ENCODE measurements around the gene INO80B.
"Not testable (repeated sequence)": the region's sequence is repeated elsewhere in the genome, so short reads cannot be mapped to it uniquely, and the experiment has no call there.

INO80B gene

GRCh38 chr2:74457549-74458131, 2.8 kb downstream of the INO80B start:
- no peak for DNase-seq (ENCODE audit: low read depth, low spot score)
- CTCF ChIA-PET: interaction anchor here (0.6 to 3.8 kb wide), 2 partner anchors 130 to 243 kb away, joined by 3 to 25 read pairs; no protein-coding TSS in a partner anchor
- POLR2A ChIA-PET: interaction anchor here (0.6 to 3.3 kb wide), 9 partner anchors 10 to 129 kb away, joined by 3 to 12 read pairs (median 8); partner anchors contain the start of gene MRPL53
- TF ChIP-seq CTCF (IDR thresholded peaks at IDR 0.05; ENCODE audit: insufficient read depth, low read length, missing control alignments): no peak
- H3K4me3 ChIP-seq (ENCODE audit: low read depth, low read length): peak overlapping the region; percentile 74

GRCh38 chr2:74458132-74458937, 3.4 kb downstream of the INO80B start, which contains the start of gene WBP1:
TSS of gene WBP1 (plus strand) at chr2:74458438. CDS start at chr2:74458603, 165 bp downstream.
- peak within 1 kb of the TSS; percentile 74 for H3K4me3 ChIP-seq (ENCODE audit: low read depth, low read length)
- peak; percentile 100 for DNase-seq (ENCODE audit: low read depth, low spot score)
- POLR2A ChIA-PET: interaction anchor here (0.6 to 3.3 kb wide), 10 partner anchors 10 to 130 kb away, joined by 3 to 12 read pairs (median 6); partner anchors contain the start of gene MRPL53
- TF ChIP-seq CTCF (IDR thresholded peaks at IDR 0.05; ENCODE audit: insufficient read depth, low read length, missing control alignments): no peak
- CTCF ChIA-PET: interaction anchor here (0.6 to 3.8 kb wide), 6 partner anchors 22 to 244 kb away, joined by 3 to 25 read pairs (median 4); partner anchors contain the start of genes CCDC142, TTC31 and WDR54

- TF ChIP-seq CTCF (IDR thresholded peaks at IDR 0.05; ENCODE audit: insufficient read depth, low read length, missing control alignments): no peak
- H3K4me3 ChIP-seq (ENCODE audit: low read depth, low read length): peak overlapping the region; percentile 62
- DNase-seq (ENCODE audit: low read depth, low spot score): no peak
- POLR2A ChIA-PET: interaction anchor here (1.0 to 3.3 kb wide), 7 partner anchors 9 to 36 kb away, joined by 3 to 12 read pairs (median 8); partner anchors contain the start of gene MRPL53
- CTCF ChIA-PET: interaction anchor here (0.9 to 3.8 kb wide), 4 partner anchors 24 to 129 kb away, joined by 3 to 25 read pairs (median 4); partner anchors contain the start of genes CCDC142, TTC31 and WDR54
Observed at GRCh38 chr2:74458938-74459363, 4.1 kb downstream of the INO80B start.

- DNase-seq (ENCODE audit: low read depth, low spot score): not testable (repeated sequence)
- ChIA-PET POLR2A (interaction anchor here (2.1 to 3.3 kb wide), 4 partner anchors 8 to 22 kb away, joined by 8 to 12 read pairs (median 11); partner anchors contain the start of gene MRPL53), CTCF (interaction anchor here (3.8 kb wide), 1 partner anchor 128 kb away, joined by 25 read pairs; no protein-coding TSS in a partner anchor)
- peak overlapping the region; percentile 62 for H3K4me3 ChIP-seq (ENCODE audit: low read depth, low read length)
Observed at GRCh38 chr2:74459503-74460118, 4.7 kb downstream of the INO80B start.

GRCh38 chr2:74460187-74460586, 5.3 kb downstream of the INO80B start:
- DNase-seq (ENCODE audit: low read depth, low spot score); CTCF ChIA-PET; H3K4me3 ChIP-seq (ENCODE audit: low read depth, low read length): not testable (repeated sequence)
- POLR2A ChIA-PET: interaction anchor here (1.9 to 3.3 kb wide), 2 partner anchors 12 to 21 kb away, joined by 7 to 10 read pairs; partner anchors contain the start of gene MRPL53

GRCh38 chr2:74461187-74462053, 6.5 kb downstream of the INO80B start:
- DNase-seq (ENCODE audit: low read depth, low spot score): no peak
- ChIA-PET POLR2A (interaction anchor here (0.5 to 1.9 kb wide), 3 partner anchors 10 to 72 kb away, joined by 3 to 7 read pairs (median 3); partner anchors contain the start of gene MRPL53), CTCF (interaction anchor here (0.5 to 1.2 kb wide), 3 partner anchors 70 to 127 kb away, joined by 3 to 4 read pairs (median 3); no protein-coding TSS in a partner anchor)
- TF ChIP-seq CTCF (IDR thresholded peaks at IDR 0.05; ENCODE audit: insufficient read depth, low read length, missing control alignments): peak; percentile 6
- no peak overlapping the region for H3K4me3 ChIP-seq (ENCODE audit: low read depth, low read length)

All from AG04449 (cell line).